Hepatocyte (in vitro differentiated cells): ENCODE data around the gene AIFM2. TPM values are rescaled to one million over a fixed set of nuclear protein-coding genes. Genes with fewer than 3 reads are reported as not detected.

ENCODE experiments used
- DNase-seq: peaks from one replicate; pipeline ENCODE4 v3.0.0-alpha.2; 2016; ENCODE audit warnings: low spot score
- H2AFZ ChIP-seq: fragments of 200-600 bp; sonication (generic); 2 replicates; pipeline ENCODE4 v1.6.0; 2016; ENCODE audit warnings: antibody characterized with exemption, mild to moderate bottlenecking
- H3K27ac ChIP-seq: fragments of 200-600 bp; sonication (generic); 2 replicates; pipeline ENCODE4 v1.5.1; 2016; ENCODE audit warnings: mild to moderate bottlenecking
- H3K27me3 ChIP-seq: fragments of 200-600 bp; sonication (generic); 2 replicates; pipeline ENCODE4 v1.6.1; 2016
- H3K36me3 ChIP-seq: fragments of 200-600 bp; sonication (generic); replicated peaks from 2 replicates; pipeline ENCODE4 v1.5.1; 2016; ENCODE audit warnings: low read depth; ENCODE audit not compliant: insufficient read depth
- H3K4me1 ChIP-seq: fragments of 200-600 bp; sonication (generic); 2 replicates; pipeline ENCODE4 v1.5.1; 2016; ENCODE audit warnings: mild to moderate bottlenecking, moderate library complexity; ENCODE audit not compliant: insufficient read depth
- H3K4me2 ChIP-seq: fragments of 200-600 bp; sonication (generic); 2 replicates; pipeline ENCODE4 v1.6.0; 2016
- H3K4me3 ChIP-seq: fragments of 200-600 bp; sonication (generic); 2 replicates; pipeline ENCODE4 v1.5.1; 2016; ENCODE audit warnings: mild to moderate bottlenecking
- H3K79me2 ChIP-seq: fragments of 200-600 bp; sonication (generic); 2 replicates; pipeline ENCODE4 v1.6.0; 2017; ENCODE audit warnings: mild to moderate bottlenecking
- H3K9me2 ChIP-seq: fragments of 200-600 bp; sonication (generic); replicated peaks from 2 replicates; pipeline ENCODE4 v1.6.0; 2017; ENCODE audit warnings: mild to moderate bottlenecking; ENCODE audit not compliant: insufficient read depth
- H3K9me3 ChIP-seq: fragments of 200-600 bp; sonication (generic); 2 replicates; pipeline ENCODE4 v1.5.1; 2016; ENCODE audit warnings: low read depth, mild to moderate bottlenecking
- H4K20me1 ChIP-seq: fragments of 200-600 bp; sonication (generic); 2 replicates; pipeline ENCODE4 v1.6.0; 2016; ENCODE audit warnings: mild to moderate bottlenecking; ENCODE audit not compliant: insufficient read depth, poor library complexity, severe bottlenecking
- CTCF ChIP-seq: fragments of 200-600 bp; sonication (generic); IDR thresholded peaks from 2 replicates; pipeline ENCODE4 v1.5.1; 2016; ENCODE audit warnings: antibody characterized with exemption, mild to moderate bottlenecking; ENCODE audit not compliant: poor library complexity
- EZH2 ChIP-seq: fragments of 200-600 bp; sonication (generic); IDR thresholded peaks from 2 replicates; pipeline ENCODE4 v1.6.1; 2016; ENCODE audit warnings: antibody characterized with exemption, mild to moderate bottlenecking, borderline replicate concordance
- EZH2phosphoT487 ChIP-seq: fragments of 200-600 bp; sonication (generic); IDR thresholded peaks from one replicate; pipeline ENCODE4 v1.6.1; 2018; ENCODE audit warnings: antibody characterized with exemption, mild to moderate bottlenecking, low read depth, moderate library complexity; ENCODE audit not compliant: unreplicated experiment, severe bottlenecking
- whole genome bisulfite sequencing: methylation state at CpG from one replicate; pipeline ENCODE4 v1.1.6; 2016; ENCODE audit warnings: low lambda C conversion rate; ENCODE audit errors: missing lambda C conversion rate; 5-methylcytosine and 5-hydroxymethylcytosine counted together
- polyA plus RNA-seq: library from polyadenylated mRNA; unstranded; fragments of >200 nt; fragmentation: Nextera tagmentation; extraction: Ambion mirVana; gene quantifications from 2 replicates; pipeline ENCODE4 v1.2.1, GENCODE V29; 2016
- total RNA-seq: library from RNA; depleted of rRNA; stranded (reverse); fragments of >200 nt; gene quantifications from 2 replicates; pipeline ENCODE4 v1.2.3, GENCODE V29; 2014

AIFM2 gene
- total and polyA plus RNA-seq, 2 experiments from 2014 or later = 8.6 to 16.1 TPM

- peak; percentile 73 for TF ChIP-seq CTCF
- TF ChIP-seq EZH2phosphoT487 = no peak
- peak within 1 kb of the TSS; percentile 82 for H3K4me3 ChIP-seq
- peaks cover 11% of the 10 kb centered on the region for H4K20me1 ChIP-seq
- no peaks in the 10 kb centered on the region for H3K9me3 ChIP-seq
- peak within 1 kb of the TSS; percentile 88 for H3K27ac ChIP-seq
- peak within 1 kb of the TSS; percentile 92 for H2AFZ ChIP-seq
- peak within 1 kb of the TSS; percentile 89 for H3K4me2 ChIP-seq
- H3K79me2 ChIP-seq = peaks cover 61% of the 10 kb centered on the region
- no peaks in the 10 kb centered on the region for H3K9me2 ChIP-seq
- peaks cover 16% of the 10 kb centered on the region for H3K4me1 ChIP-seq
- no peaks in the 10 kb centered on the region for H3K36me3 ChIP-seq
- 1% methylated on average over 37 of the region's 39 CpGs for WGBS
- DNase-seq = peak; percentile 99
- no peaks in the 10 kb centered on the region for H3K27me3 ChIP-seq
Measured at GRCh38 chr10:70146489-70147258, 14.0 kb upstream of the AIFM2 start, which contains the start of gene TYSND1. Gene TYSND1, minus strand, starts transcription at chr10:70146700. Its CDS starts 114 bp downstream, at chr10:70146586.

DNA sequence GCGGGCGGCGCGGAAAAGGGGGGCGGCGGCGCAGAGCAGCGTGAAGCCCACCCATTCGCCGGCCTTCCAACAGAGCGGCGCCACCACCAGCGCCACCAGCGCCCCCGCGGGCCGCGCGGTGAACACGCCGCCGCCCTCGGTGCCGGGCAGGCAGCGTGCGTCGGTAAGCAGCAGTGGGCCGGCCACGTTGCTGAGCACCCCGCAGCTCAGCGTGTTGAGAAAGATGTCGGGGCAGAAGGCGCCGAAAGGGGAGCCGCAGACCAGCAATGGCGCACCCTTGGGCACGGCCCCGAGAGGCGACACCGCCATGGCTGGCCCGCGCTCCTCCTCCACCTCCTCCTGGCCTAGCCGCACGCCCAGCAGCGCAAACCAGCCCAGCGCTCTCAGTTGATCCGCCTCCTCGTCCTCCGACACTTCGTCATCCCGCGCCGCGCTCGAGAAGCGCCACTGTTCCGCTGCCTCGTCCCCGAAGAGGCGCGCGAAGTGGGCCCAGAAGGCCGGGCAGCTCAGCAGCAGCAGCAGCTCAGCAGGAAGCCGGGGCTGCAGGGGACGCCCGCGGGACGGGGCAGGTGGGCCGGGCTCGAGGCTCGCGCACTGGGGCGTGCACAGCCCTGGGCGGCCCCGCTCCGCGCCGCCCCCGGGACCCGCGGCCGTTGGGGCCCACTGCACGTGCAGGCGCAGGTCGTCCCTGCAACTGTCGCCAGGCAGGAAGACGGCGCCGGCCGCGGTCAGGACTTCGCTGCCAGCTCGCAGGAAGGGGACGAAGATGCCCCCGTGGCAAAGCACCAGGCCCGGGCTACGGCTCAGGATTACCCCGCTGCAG is 13.3 kb upstream of the AIFM2 start:
- H3K4me1 ChIP-seq = peaks cover 16% of the 10 kb centered on the region
- H3K27ac ChIP-seq = peak overlapping the region; percentile 88
- H2AFZ ChIP-seq = peak overlapping the region; percentile 92
- H3K79me2 ChIP-seq = peaks cover 61% of the 10 kb centered on the region
- peak overlapping the region; percentile 89 for H3K4me2 ChIP-seq
- peak overlapping the region; percentile 82 for H3K4me3 ChIP-seq
- no peaks in the 10 kb centered on the region for H3K9me3 ChIP-seq
- no peaks in the 10 kb centered on the region for H3K9me2 ChIP-seq
- TF ChIP-seq EZH2phosphoT487 = no peak
- no peak for TF ChIP-seq EZH2
- peak; percentile 43 for TF ChIP-seq CTCF
- H3K27me3 ChIP-seq = no peaks in the 10 kb centered on the region
- H4K20me1 ChIP-seq = peaks cover 11% of the 10 kb centered on the region
- no peaks in the 10 kb centered on the region for H3K36me3 ChIP-seq
- under 1% methylated on average over 76 of the region's 98 CpGs for WGBS
- peak; percentile 82 for DNase-seq

GRCh38 chr10:70145166-70145665 is 12.6 kb upstream of the AIFM2 start:
- Histone ChIP-seq H3K4me3 (peak overlapping the region; percentile 82), H3K36me3 (no peaks in the 10 kb centered on the region), H3K4me1 (peaks cover 16% of the 10 kb centered on the region), H3K4me2 (peak overlapping the region; percentile 89), H3K9me3 (no peaks in the 10 kb centered on the region), H3K27ac (peak overlapping the region; percentile 88), H3K9me2 (no peaks in the 10 kb centered on the region), H2AFZ (peak overlapping the region; percentile 92), H3K79me2 (peaks cover 55% of the 10 kb centered on the region), H3K27me3 (no peaks in the 10 kb centered on the region), H4K20me1 (peaks cover 7% of the 10 kb centered on the region)
- TF ChIP-seq CTCF (no peak), EZH2phosphoT487 (no peak), EZH2 (no peak)
- 22% methylated on average over 28 of the region's 28 CpGs for WGBS
- no peak for DNase-seq
